Brain microvascular endothelial cell (primary cell): Measurements from ENCODE around the gene RAD9A.
"Not testable (repeated sequence)": the region's sequence is repeated elsewhere in the genome, so short reads cannot be mapped to it uniquely, and the experiment has no call there.

Source experiments
- DNase-seq: peaks from one replicate; pipeline ENCODE4 v3.0.0-alpha.2; 2020
- H3K27ac ChIP-seq: fragments of 250-450 bp; sonication (Bioruptor Pico); 2 replicates; pipeline ENCODE4 v1.5.1; 2020; ENCODE audit warnings: mild to moderate bottlenecking, moderate library complexity
- H3K27me3 ChIP-seq: fragments of 250-450 bp; sonication (Bioruptor Pico); replicated peaks from 2 replicates; pipeline ENCODE4 v1.5.1; 2020; ENCODE audit warnings: mild to moderate bottlenecking
- H3K36me3 ChIP-seq: fragments of 250-450 bp; sonication (Bioruptor Pico); replicated peaks from 2 replicates; pipeline ENCODE4 v1.5.1; 2020; ENCODE audit warnings: mild to moderate bottlenecking
- H3K4me3 ChIP-seq: 2 replicates; pipeline ENCODE4 v1.5.1; 2011; ENCODE audit warnings: low read depth, mild to moderate bottlenecking, control low read depth, low read length, moderate library complexity
- CTCF ChIP-seq: IDR thresholded peaks from 2 replicates; pipeline ENCODE4 v1.5.1; 2011; ENCODE audit warnings: low read depth, mild to moderate bottlenecking, moderate library complexity, low read length, control low read depth, inconsistent platforms; ENCODE audit errors: missing control alignments
- in situ Hi-C: cut with HindIII; loops from 2 replicates; pipeline ENCODE4 v1.10.0; 2017; ENCODE audit warnings: low sequenced_read_pairs, low pct_ligation_motif_present

Gene RAD9A

GRCh38 chr11:67400942-67401494, 9.2 kb downstream of the RAD9A start:
- DNase-seq, result no peak
- H3K4me3 ChIP-seq, result peak overlapping the region; percentile 85
- no peaks in the 10 kb centered on the region for H3K27me3 ChIP-seq
- no peak for TF ChIP-seq CTCF
- in situ Hi-C loops, result no loop called here
- H3K27ac ChIP-seq, result peak overlapping the region; percentile 80
- peaks cover 31% of the 10 kb centered on the region for H3K36me3 ChIP-seq

- Histone ChIP-seq H3K36me3 (peaks cover 31% of the 10 kb centered on the region), H3K4me3 (peak within 1 kb of the TSS; percentile 85), H3K27ac (peak within 1 kb of the TSS; percentile 80), H3K27me3 (no peaks in the 10 kb centered on the region)
- in situ Hi-C loops, result no loop called here
- peak; percentile 69 for DNase-seq
- TF ChIP-seq CTCF, result peak; percentile 23
These were observed 9.9 kb downstream of the RAD9A start, which contains the start of gene PPP1CA for GRCh38 chr11:67401495-67402191. TSS of gene PPP1CA (minus strand) at chr11:67401858. CDS start at chr11:67401782, 76 bp downstream.

- DNase-seq, H3K27me3 ChIP-seq, in situ Hi-C loops: not testable (repeated sequence)
- Histone ChIP-seq H3K27ac (peak overlapping the region; percentile 60), H3K4me3 (peak overlapping the region; percentile 43), H3K36me3 (peaks cover 28% of the 10 kb centered on the region)
These were observed 10.5 kb downstream of the RAD9A start for GRCh38 chr11:67402192-67402839.

- peaks cover 21% of the 10 kb centered on the region for H3K36me3 ChIP-seq
- H3K27ac ChIP-seq, in situ Hi-C loops, H3K27me3 ChIP-seq, H3K4me3 ChIP-seq, DNase-seq: not testable (repeated sequence)
These were observed 11.3 kb downstream of the RAD9A start for GRCh38 chr11:67403085-67403484.

GRCh38 chr11:67404515-67405195, 12.9 kb downstream of the RAD9A start:
- Histone ChIP-seq H3K27me3 (no peaks in the 10 kb centered on the region), H3K4me3 (no peak overlapping the region), H3K27ac (no peak overlapping the region), H3K36me3 (peaks cover 8% of the 10 kb centered on the region)
- TF ChIP-seq CTCF, result no peak
- no peak for DNase-seq
- in situ Hi-C loops, result no loop called here

GRCh38 chr11:67405196-67405567, 13.4 kb downstream of the RAD9A start:
- no peak overlapping the region for H3K27ac ChIP-seq
- no peak for TF ChIP-seq CTCF
- no peaks in the 10 kb centered on the region for H3K27me3 ChIP-seq
- peaks cover 5% of the 10 kb centered on the region for H3K36me3 ChIP-seq
- no peak overlapping the region for H3K4me3 ChIP-seq
- in situ Hi-C loops, result no loop called here
- no peak for DNase-seq
